ENCODE data around the gene CHL1. TPM values are rescaled to one million over a fixed set of nuclear protein-coding genes. Genes with fewer than 3 reads are reported as not detected.

The CHL1 gene
- total and polyA plus RNA-seq, 2 donors (not counting 1 experiment from before 2014, with no cell fraction given): 0.01 to 0.33 TPM

GRCh38 chr3:426072-426471, 229.5 kb downstream of the CHL1 start:
- Histone ChIP-seq H4K20me1 (ENCODE audit: control insufficient read depth, extremely low read depth, insufficient read depth, low read length) (no peaks in the 10 kb centered on the region), H3K9ac (ENCODE audit: insufficient read depth, low read length) (no peak overlapping the region), H3K4me2 (ENCODE audit: extremely low read depth, insufficient read depth, low read length) (no peak overlapping the region), H3K4me1 (ENCODE audit: control insufficient read depth, extremely low read depth, insufficient read depth, low read length) (no peaks in the 10 kb centered on the region), H2AFZ (ENCODE audit: low read length) (no peak overlapping the region), H3K27me3 (ENCODE audit: control insufficient read depth, insufficient read depth, low read length) (no peaks in the 10 kb centered on the region), H3K79me2 (ENCODE audit: control insufficient read depth, insufficient read depth, low read length) (no peaks in the 10 kb centered on the region), H3K9me3 (ENCODE audit: control insufficient read depth, insufficient read depth, low read depth, low read length) (no peaks in the 10 kb centered on the region), H3K4me3 (replicated peaks in 1 of 4; ENCODE audit: control extremely low read depth in 1 of 4, insufficient read depth in 1 of 4, low read depth in 3 of 4, low read length in 4 of 4) (no peak overlapping the region), H3K36me3 (ENCODE audit: control insufficient read depth, insufficient read depth, low read length) (no peaks in the 10 kb centered on the region), H3K27ac (ENCODE audit: insufficient read depth, low read length) (no peak overlapping the region)
- no peak for DNase-seq (ENCODE audit: low read depth in 2 of 2)
- TF ChIP-seq CTCF (conservative IDR thresholded peaks at IDR 0.05 in 1 of 2, IDR thresholded peaks at IDR 0.05 in 1 of 2; ENCODE audit: low read depth in 1 of 2, low read length in 2 of 2) (no peak), EZH2 (IDR thresholded peaks at IDR 0.05; ENCODE audit: low read length, missing control alignments) (no peak)

- no peaks in the 10 kb centered on the region for H3K27me3 ChIP-seq (ENCODE audit: control insufficient read depth, insufficient read depth, low read length)
- H4K20me1 ChIP-seq (ENCODE audit: control insufficient read depth, extremely low read depth, insufficient read depth, low read length): no peaks in the 10 kb centered on the region
- H3K9ac ChIP-seq (ENCODE audit: insufficient read depth, low read length): no peak overlapping the region
- no peak overlapping the region for H3K4me3 ChIP-seq (replicated peaks in 1 of 4; ENCODE audit: control extremely low read depth in 1 of 4, insufficient read depth in 1 of 4, low read depth in 3 of 4, low read length in 4 of 4)
- DNase-seq (ENCODE audit: low read depth in 2 of 2): no peak
- H3K36me3 ChIP-seq (ENCODE audit: control insufficient read depth, insufficient read depth, low read length): no peaks in the 10 kb centered on the region
- no peak overlapping the region for H3K27ac ChIP-seq (ENCODE audit: insufficient read depth, low read length)
- H3K79me2 ChIP-seq (ENCODE audit: control insufficient read depth, insufficient read depth, low read length): no peaks in the 10 kb centered on the region
- TF ChIP-seq CTCF (conservative IDR thresholded peaks at IDR 0.05 in 1 of 2, IDR thresholded peaks at IDR 0.05 in 1 of 2; ENCODE audit: low read depth in 1 of 2, low read length in 2 of 2): no peak
- no peak for TF ChIP-seq EZH2 (IDR thresholded peaks at IDR 0.05; ENCODE audit: low read length, missing control alignments)
- H3K9me3 ChIP-seq (ENCODE audit: control insufficient read depth, insufficient read depth, low read depth, low read length): no peaks in the 10 kb centered on the region
- H2AFZ ChIP-seq (ENCODE audit: low read length): no peak overlapping the region
- H3K4me2 ChIP-seq (ENCODE audit: extremely low read depth, insufficient read depth, low read length): no peak overlapping the region
- H3K4me1 ChIP-seq (ENCODE audit: control insufficient read depth, extremely low read depth, insufficient read depth, low read length): no peaks in the 10 kb centered on the region
Observed at GRCh38 chr3:427128-427527, 230.6 kb downstream of the CHL1 start.

DNA sequence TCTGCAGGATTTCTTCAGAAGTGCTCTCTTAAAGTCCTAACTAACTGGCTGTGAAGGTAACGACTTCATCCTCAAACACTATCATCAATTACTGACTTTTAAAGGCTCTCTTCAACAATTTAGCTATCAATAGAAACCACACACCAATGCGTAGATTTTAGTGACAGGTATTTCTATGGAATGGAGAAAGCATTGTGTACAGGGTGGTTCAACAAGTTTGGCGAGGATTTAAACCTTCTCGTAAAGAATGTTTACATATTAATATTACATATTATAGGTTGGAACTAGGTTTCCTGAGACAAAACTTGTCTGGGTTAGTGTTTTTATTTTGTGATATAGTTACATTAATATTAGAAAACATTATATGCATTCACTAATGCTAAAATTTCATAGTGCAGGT, 233.6 kb downstream of the CHL1 start:
- no peak overlapping the region for H3K9ac ChIP-seq (ENCODE audit: insufficient read depth, low read length)
- H3K27me3 ChIP-seq (ENCODE audit: control insufficient read depth, insufficient read depth, low read length): no peaks in the 10 kb centered on the region
- DNase-seq (ENCODE audit: low read depth in 2 of 2): no peak
- no peaks in the 10 kb centered on the region for H4K20me1 ChIP-seq (ENCODE audit: control insufficient read depth, extremely low read depth, insufficient read depth, low read length)
- no peaks in the 10 kb centered on the region for H3K4me1 ChIP-seq (ENCODE audit: control insufficient read depth, extremely low read depth, insufficient read depth, low read length)
- no peaks in the 10 kb centered on the region for H3K9me3 ChIP-seq (ENCODE audit: control insufficient read depth, insufficient read depth, low read depth, low read length)
- H3K27ac ChIP-seq (ENCODE audit: insufficient read depth, low read length): no peak overlapping the region
- H2AFZ ChIP-seq (ENCODE audit: low read length): no peak overlapping the region
- no peaks in the 10 kb centered on the region for H3K79me2 ChIP-seq (ENCODE audit: control insufficient read depth, insufficient read depth, low read length)
- TF ChIP-seq CTCF (conservative IDR thresholded peaks at IDR 0.05 in 1 of 2, IDR thresholded peaks at IDR 0.05 in 1 of 2; ENCODE audit: low read depth in 1 of 2, low read length in 2 of 2): no peak
- TF ChIP-seq EZH2 (IDR thresholded peaks at IDR 0.05; ENCODE audit: low read length, missing control alignments): no peak
- no peak overlapping the region for H3K4me2 ChIP-seq (ENCODE audit: extremely low read depth, insufficient read depth, low read length)
- H3K4me3 ChIP-seq (replicated peaks in 1 of 4; ENCODE audit: control extremely low read depth in 1 of 4, insufficient read depth in 1 of 4, low read depth in 3 of 4, low read length in 4 of 4): no peak overlapping the region
- H3K36me3 ChIP-seq (ENCODE audit: control insufficient read depth, insufficient read depth, low read length): no peaks in the 10 kb centered on the region

Data from fibroblast of lung (primary cell).